Measurements from ENCODE around the gene TBCA. TPM values are rescaled to one million over a fixed set of nuclear protein-coding genes. Genes with fewer than 3 reads are reported as not detected.

Gene TBCA
- total and polyA plus RNA-seq, 2 donors (not counting 3 experiments of a cell fraction or from before 2014, with no cell fraction given): 48.2 to 206 TPM

DNA sequence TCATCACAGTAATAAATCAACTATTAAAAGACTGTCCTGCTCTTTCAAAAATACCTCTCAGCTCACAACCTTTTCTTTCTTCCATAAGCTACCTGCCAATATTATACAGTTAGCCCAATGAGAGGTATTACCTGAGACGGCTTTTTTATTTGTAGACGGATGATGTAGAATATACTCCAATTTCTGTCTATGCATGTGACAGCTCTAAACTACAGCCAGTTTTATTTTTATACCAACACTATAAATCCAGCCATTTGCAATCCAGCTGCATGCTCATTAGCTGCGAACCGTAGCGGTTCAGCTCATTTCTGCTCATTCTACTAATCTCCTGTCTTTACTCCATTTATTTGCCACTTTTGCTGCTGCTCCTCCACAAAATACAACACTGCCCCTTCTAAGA lies 51.2 kb downstream of the TBCA start:
- BruUV-seq (replicated peaks): no TSS peak
- TF ChIP-seq FOS (IDR thresholded peaks at IDR 0.05; ENCODE audit: borderline replicate concordance, insufficient read depth, low read length): no peak
- TF ChIP-seq JUN (IDR thresholded peaks at IDR 0.05; ENCODE audit: borderline replicate concordance, insufficient read depth, insufficient read length, low read depth): no peak
- TF ChIP-seq POLR2A (IDR thresholded peaks at IDR 0.05; ENCODE audit: low read depth, low read length): no peak
- no peak for TF ChIP-seq EZH2 (IDR thresholded peaks at IDR 0.05; ENCODE audit: borderline replicate concordance, low read depth, low read length, severe bottlenecking)
- no peak for TF ChIP-seq POLR2AphosphoS5 (IDR thresholded peaks at IDR 0.05; ENCODE audit: insufficient read depth, low read depth, low read length)
- no peak for DNase-seq (ENCODE audit: low read depth, low spot score)
- no peak overlapping the region for H3K4me3 ChIP-seq (replicated peaks in 1 of 3; ENCODE audit: insufficient read depth in 1 of 3, low read depth in 1 of 3, low read length in 3 of 3)
- no peak overlapping the region for H3K27ac ChIP-seq (ENCODE audit: insufficient read depth, low read depth, low read length)
- H3K27me3 ChIP-seq (ENCODE audit: control insufficient read depth in 2 of 2, insufficient read depth in 2 of 2, low read length in 2 of 2): no peaks in the 10 kb centered on the region
- no peaks in the 10 kb centered on the region for H3K4me1 ChIP-seq (ENCODE audit: control insufficient read depth, extremely low read depth, insufficient read depth, low read length)
- intact Hi-C loops (cut with micrococcal nuclease): no loop called here
- H3K9ac ChIP-seq (replicated peaks; ENCODE audit: extremely low read depth, insufficient read depth, low read length): no peak overlapping the region
- CTCF ChIA-PET: no interaction called here
- no peaks in the 10 kb centered on the region for H3K36me3 ChIP-seq (ENCODE audit: control insufficient read depth in 2 of 2, extremely low read depth in 1 of 2, insufficient read depth in 2 of 2, low read length in 2 of 2)
- H3K4me2 ChIP-seq (ENCODE audit: insufficient read depth, low read length): no peak overlapping the region
- H4K20me1 ChIP-seq (replicated peaks; ENCODE audit: control insufficient read depth, extremely low read depth, insufficient read depth, low read length): peaks cover 4% of the 10 kb centered on the region
- no peak for FAIRE-seq
- POLR2A ChIA-PET: no interaction called here
- no peaks in the 10 kb centered on the region for H3K9me3 ChIP-seq (replicated peaks; ENCODE audit: control insufficient read depth, insufficient read depth, low read length)
- no peak overlapping the region for H2AFZ ChIP-seq (ENCODE audit: low read depth, low read length)
- H3K9me1 ChIP-seq (replicated peaks; ENCODE audit: control insufficient read depth, extremely low read depth, insufficient read depth, low read length): peaks cover 2% of the 10 kb centered on the region
- peaks cover 64% of the 10 kb centered on the region for H3K79me2 ChIP-seq (ENCODE audit: control insufficient read depth, insufficient read depth, low read length)
- dilution Hi-C loops (cut with MboI; ENCODE audit: extremely low pct_ligation_motif_present, low sequenced_read_pairs): no loop called here

DNA sequence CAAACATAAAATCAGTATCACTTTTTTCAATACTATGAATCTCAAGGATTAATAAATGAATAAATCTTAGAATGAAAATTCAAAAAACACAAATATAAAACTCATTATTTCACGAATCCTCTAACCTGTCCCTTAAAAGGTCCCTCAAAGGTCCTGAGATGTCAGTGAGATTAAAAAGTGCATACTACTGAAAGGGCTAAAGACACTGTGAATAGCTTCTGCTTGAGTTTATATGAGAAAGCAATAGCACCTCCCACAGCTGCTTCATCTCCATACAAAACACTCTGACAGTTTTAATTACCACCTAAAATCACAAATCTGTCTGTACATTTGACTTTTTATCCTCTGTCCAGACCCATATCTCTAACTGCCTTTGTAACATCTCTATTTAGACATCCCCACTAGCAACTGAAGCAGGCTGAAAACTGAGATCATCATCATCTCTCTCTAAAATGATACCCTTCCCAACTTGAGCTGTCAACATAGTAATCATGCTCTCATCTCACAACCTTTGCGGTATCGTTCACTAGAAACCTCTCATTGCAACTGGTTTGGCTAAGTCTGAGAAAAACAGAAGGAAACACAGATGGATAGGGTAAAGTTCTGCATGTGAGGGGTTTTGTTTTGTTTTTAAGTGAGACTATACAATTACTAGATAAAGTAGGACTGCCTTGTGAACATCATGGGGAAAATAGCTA lies 56.3 kb downstream of the TBCA start:
- Histone ChIP-seq H3K4me1 (ENCODE audit: control insufficient read depth, extremely low read depth, insufficient read depth, low read length) (no peaks in the 10 kb centered on the region), H3K79me2 (ENCODE audit: control insufficient read depth, insufficient read depth, low read length) (peaks cover 61% of the 10 kb centered on the region), H3K27me3 (ENCODE audit: control insufficient read depth in 2 of 2, insufficient read depth in 2 of 2, low read length in 2 of 2) (no peaks in the 10 kb centered on the region), H3K9me3 (replicated peaks; ENCODE audit: control insufficient read depth, insufficient read depth, low read length) (no peaks in the 10 kb centered on the region), H4K20me1 (replicated peaks; ENCODE audit: control insufficient read depth, extremely low read depth, insufficient read depth, low read length) (peaks cover 2% of the 10 kb centered on the region), H2AFZ (ENCODE audit: low read depth, low read length) (no peak overlapping the region), H3K4me2 (ENCODE audit: insufficient read depth, low read length) (no peak overlapping the region), H3K27ac (ENCODE audit: insufficient read depth, low read depth, low read length) (no peak overlapping the region), H3K9ac (replicated peaks; ENCODE audit: extremely low read depth, insufficient read depth, low read length) (no peak overlapping the region), H3K36me3 (ENCODE audit: control insufficient read depth in 2 of 2, extremely low read depth in 1 of 2, insufficient read depth in 2 of 2, low read length in 2 of 2) (no peaks in the 10 kb centered on the region), H3K9me1 (replicated peaks; ENCODE audit: control insufficient read depth, extremely low read depth, insufficient read depth, low read length) (no peaks in the 10 kb centered on the region), H3K4me3 (replicated peaks in 1 of 3; ENCODE audit: insufficient read depth in 1 of 3, low read depth in 1 of 3, low read length in 3 of 3) (no peak overlapping the region)
- intact Hi-C loops (cut with micrococcal nuclease) (no loop called here), dilution Hi-C loops (cut with MboI; ENCODE audit: extremely low pct_ligation_motif_present, low sequenced_read_pairs) (no loop called here)
- TF ChIP-seq, protein P1, sequence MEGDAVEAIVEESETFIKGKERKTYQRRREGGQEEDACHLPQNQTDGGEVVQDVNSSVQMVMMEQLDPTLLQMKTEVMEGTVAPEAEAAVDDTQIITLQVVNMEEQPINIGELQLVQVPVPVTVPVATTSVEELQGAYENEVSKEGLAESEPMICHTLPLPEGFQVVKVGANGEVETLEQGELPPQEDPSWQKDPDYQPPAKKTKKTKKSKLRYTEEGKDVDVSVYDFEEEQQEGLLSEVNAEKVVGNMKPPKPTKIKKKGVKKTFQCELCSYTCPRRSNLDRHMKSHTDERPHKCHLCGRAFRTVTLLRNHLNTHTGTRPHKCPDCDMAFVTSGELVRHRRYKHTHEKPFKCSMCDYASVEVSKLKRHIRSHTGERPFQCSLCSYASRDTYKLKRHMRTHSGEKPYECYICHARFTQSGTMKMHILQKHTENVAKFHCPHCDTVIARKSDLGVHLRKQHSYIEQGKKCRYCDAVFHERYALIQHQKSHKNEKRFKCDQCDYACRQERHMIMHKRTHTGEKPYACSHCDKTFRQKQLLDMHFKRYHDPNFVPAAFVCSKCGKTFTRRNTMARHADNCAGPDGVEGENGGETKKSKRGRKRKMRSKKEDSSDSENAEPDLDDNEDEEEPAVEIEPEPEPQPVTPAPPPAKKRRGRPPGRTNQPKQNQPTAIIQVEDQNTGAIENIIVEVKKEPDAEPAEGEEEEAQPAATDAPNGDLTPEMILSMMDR (IDR thresholded peaks at IDR 0.05; ENCODE audit: extremely low read depth in 1 of 2, insufficient read depth in 1 of 2, low read depth in 1 of 2, low read length in 2 of 2): no peak
- TF ChIP-seq POLR2A (IDR thresholded peaks at IDR 0.05; ENCODE audit: low read depth, low read length): no peak
- no peak for TF ChIP-seq MYC (IDR thresholded peaks at IDR 0.05; ENCODE audit: low read depth, low read length)
- TF ChIP-seq JUN (IDR thresholded peaks at IDR 0.05; ENCODE audit: borderline replicate concordance, insufficient read depth, insufficient read length, low read depth): no peak
- no peak for TF ChIP-seq FOS (IDR thresholded peaks at IDR 0.05; ENCODE audit: borderline replicate concordance, insufficient read depth, low read length)
- no peak for TF ChIP-seq GATA2 (IDR thresholded peaks at IDR 0.05; ENCODE audit: insufficient read depth, insufficient read length, low read depth, low read length)
- TF ChIP-seq POLR2AphosphoS5 (IDR thresholded peaks at IDR 0.05; ENCODE audit: insufficient read depth, low read depth, low read length): no peak
- TF ChIP-seq, protein P2, sequence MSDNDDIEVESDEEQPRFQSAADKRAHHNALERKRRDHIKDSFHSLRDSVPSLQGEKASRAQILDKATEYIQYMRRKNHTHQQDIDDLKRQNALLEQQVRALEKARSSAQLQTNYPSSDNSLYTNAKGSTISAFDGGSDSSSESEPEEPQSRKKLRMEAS (IDR thresholded peaks at IDR 0.05; ENCODE audit: insufficient read depth, insufficient read length): no peak
- TF ChIP-seq EZH2 (IDR thresholded peaks at IDR 0.05; ENCODE audit: borderline replicate concordance, low read depth, low read length, severe bottlenecking): no peak
- POLR2A ChIA-PET: no interaction called here
- BruUV-seq (replicated peaks): no TSS peak
- CTCF ChIA-PET: no interaction called here
- FAIRE-seq: no peak
- DNase-seq (ENCODE audit: low read depth, low spot score): no peak

All from endothelial cell of umbilical vein (primary cell).